Suprapubic skin (tissue), 4 donors: ENCODE measurements around the gene ROBO2. TPM values are rescaled to one million over a fixed set of nuclear protein-coding genes. Genes with fewer than 3 reads are reported as not detected.

ENCODE experiments used
- DNase-seq, 2 donors: peaks; one replicate each; pipeline ENCODE4 v3.0.0-alpha.2; 2019; ENCODE audit warnings: low spot score in 2 of 2
- H3K27ac ChIP-seq: fragments of 200-600 bp; sonication (generic); one replicate; pipeline ENCODE4 v1.5.1; 2019
- H3K27me3 ChIP-seq: fragments of 200-600 bp; sonication (generic); one replicate; pipeline ENCODE4 v1.5.1; 2019
- H3K36me3 ChIP-seq: fragments of 200-600 bp; sonication (generic); one replicate; pipeline ENCODE4 v1.5.1; 2019
- H3K4me1 ChIP-seq: fragments of 200-600 bp; sonication (generic); one replicate; pipeline ENCODE4 v1.5.1; 2019
- H3K4me3 ChIP-seq: fragments of 200-600 bp; sonication (generic); one replicate; pipeline ENCODE4 v1.5.1; 2019; ENCODE audit warnings: mild to moderate bottlenecking
- H3K9me3 ChIP-seq: fragments of 200-600 bp; sonication (generic); one replicate; pipeline ENCODE4 v1.5.1; 2019
- CTCF ChIP-seq, 2 donors: fragments of 200-600 bp in 1 of 2; fragments of 450-650 bp in 1 of 2; sonication (generic) in 1 of 2; IDR thresholded peaks; one replicate each; pipeline ENCODE4 v1.5.1; 2016 to 2019; ENCODE audit warnings: antibody characterized with exemption in 2 of 2, mild to moderate bottlenecking in 1 of 2, moderate library complexity in 1 of 2
- EP300 ChIP-seq: sonication (generic); formaldehyde crosslinking; IDR thresholded peaks from one replicate; pipeline ENCODE4 v1.6.1; 2017; ENCODE audit warnings: antibody characterized with exemption
- POLR2A ChIP-seq, 2 donors: fragments of 450-650 bp; IDR thresholded peaks; one replicate each; pipeline ENCODE4 v1.6.1; 2017; ENCODE audit warnings: antibody characterized with exemption in 2 of 2, mild to moderate bottlenecking in 2 of 2, moderate library complexity in 2 of 2
- POLR2AphosphoS5 ChIP-seq, 3 donors: sonication (generic); formaldehyde crosslinking; IDR thresholded peaks; one replicate each; pipeline ENCODE4 v1.6.1; 2017; ENCODE audit warnings: antibody characterized with exemption in 3 of 3
- WGBS: methylation state at CpG from one replicate; pipeline ENCODE4 v1.1.5; 2018; 5-methylcytosine and 5-hydroxymethylcytosine counted together
- total RNA-seq, 4 donors: library from RNA; depleted of rRNA; stranded (reverse); fragments of >200 nt; gene quantifications; one replicate each; pipeline ENCODE4 v1.1.0, GENCODE V29; 2016

Gene ROBO2
- total RNA-seq, 4 donors from 2014 or later: 0.95 to 6.7 (median 2.2) TPM

GRCh38 chr3:77342027-77342426 lies 302.1 kb downstream of the ROBO2 start:
- WGBS: 95% methylated on average over 6 of the region's 6 CpGs

GRCh38 chr3:77342688-77343087 lies 302.8 kb downstream of the ROBO2 start:
- no peak for DNase-seq
- 76% methylated on average over 5 of the region's 5 CpGs for WGBS
- Histone ChIP-seq H3K27ac (no peak overlapping the region), H3K27me3 (no peaks in the 10 kb centered on the region), H3K4me3 (no peak overlapping the region), H3K36me3 (no peaks in the 10 kb centered on the region), H3K4me1 (no peaks in the 10 kb centered on the region), H3K9me3 (no peaks in the 10 kb centered on the region)
- TF ChIP-seq EP300: no peak
- no peak for TF ChIP-seq POLR2A (IDR thresholded peaks at IDR 0.05)
- TF ChIP-seq CTCF (IDR thresholded peaks at IDR 0.05): no peak
- TF ChIP-seq POLR2AphosphoS5 (IDR thresholded peaks at IDR 0.05): no peak

More at GRCh38 chr3:77342027-77342426, 302.1 kb downstream of the ROBO2 start:
- Histone ChIP-seq H3K27me3 (no peaks in the 10 kb centered on the region), H3K27ac (no peak overlapping the region), H3K4me1 (no peaks in the 10 kb centered on the region), H3K4me3 (no peak overlapping the region), H3K9me3 (no peaks in the 10 kb centered on the region), H3K36me3 (no peaks in the 10 kb centered on the region)
- TF ChIP-seq EP300 (no peak), POLR2A (IDR thresholded peaks at IDR 0.05) (no peak), POLR2AphosphoS5 (IDR thresholded peaks at IDR 0.05) (no peak), CTCF (IDR thresholded peaks at IDR 0.05) (no peak)
- DNase-seq: no peak

GRCh38 chr3:77345009-77345408 lies 305.1 kb downstream of the ROBO2 start:
- Histone ChIP-seq H3K36me3 (no peaks in the 10 kb centered on the region), H3K27ac (no peak overlapping the region), H3K27me3 (no peaks in the 10 kb centered on the region), H3K4me1 (no peaks in the 10 kb centered on the region), H3K4me3 (no peak overlapping the region), H3K9me3 (no peaks in the 10 kb centered on the region)
- DNase-seq: no peak
- WGBS: 86% methylated on average over 2 of the region's 2 CpGs
- TF ChIP-seq POLR2A (IDR thresholded peaks at IDR 0.05): no peak
- TF ChIP-seq CTCF (IDR thresholded peaks at IDR 0.05): no peak
- no peak for TF ChIP-seq EP300
- no peak for TF ChIP-seq POLR2AphosphoS5 (IDR thresholded peaks at IDR 0.05)

- DNase-seq: no peak
- WGBS: 80% methylated on average over 6 of the region's 6 CpGs
- Histone ChIP-seq H3K27ac (no peak overlapping the region), H3K9me3 (no peaks in the 10 kb centered on the region), H3K4me3 (no peak overlapping the region), H3K36me3 (no peaks in the 10 kb centered on the region), H3K27me3 (no peaks in the 10 kb centered on the region), H3K4me1 (no peaks in the 10 kb centered on the region)
- TF ChIP-seq POLR2A (IDR thresholded peaks at IDR 0.05) (no peak), CTCF (IDR thresholded peaks at IDR 0.05) (no peak)
These were observed 308.5 kb downstream of the ROBO2 start for GRCh38 chr3:77348244-77348855.

GRCh38 chr3:77354958-77355357 lies 315.1 kb downstream of the ROBO2 start:
- H3K4me3 ChIP-seq: no peak overlapping the region
- no peak for DNase-seq
- no peaks in the 10 kb centered on the region for H3K9me3 ChIP-seq
- TF ChIP-seq POLR2AphosphoS5 (IDR thresholded peaks at IDR 0.05): no peak
- no peak for TF ChIP-seq CTCF (IDR thresholded peaks at IDR 0.05)
- TF ChIP-seq EP300: no peak
- no peak for TF ChIP-seq POLR2A (IDR thresholded peaks at IDR 0.05)
- no peak overlapping the region for H3K27ac ChIP-seq
- no peaks in the 10 kb centered on the region for H3K4me1 ChIP-seq
- H3K27me3 ChIP-seq: no peaks in the 10 kb centered on the region
- H3K36me3 ChIP-seq: no peaks in the 10 kb centered on the region
